NCI-H146 treated with DMSO at 0.1 percent for 48 hours (cell line): ENCODE measurements around the gene DTNB.

ENCODE experiments used
- DNase-seq: peaks from one replicate; lab custom pipeline; 2025; ENCODE audit not compliant: unreplicated experiment; lab: John Stamatoyannopoulos, UW

DTNB gene

DNA sequence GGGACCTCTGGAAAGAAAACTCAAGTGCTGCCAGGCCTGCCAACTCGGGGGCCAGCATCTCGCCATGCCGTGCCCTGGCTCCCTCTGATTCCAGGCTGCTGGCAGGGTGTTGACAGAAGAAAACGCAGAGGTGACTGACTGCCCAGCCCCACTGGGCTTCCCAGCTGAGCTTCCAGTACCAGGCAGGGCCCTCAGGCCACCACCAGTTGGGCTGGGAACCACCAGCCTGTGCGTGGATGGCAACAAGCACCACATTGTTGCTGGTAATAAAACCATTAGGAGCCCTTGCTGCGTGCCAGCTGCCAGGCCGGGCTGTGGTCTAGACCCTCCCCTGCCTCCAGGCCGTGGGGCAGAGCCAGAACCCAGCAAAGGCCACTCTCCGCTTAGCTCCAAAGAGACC, 340.8 kb downstream of the DTNB start:
- DNase-seq = no peak

DNA sequence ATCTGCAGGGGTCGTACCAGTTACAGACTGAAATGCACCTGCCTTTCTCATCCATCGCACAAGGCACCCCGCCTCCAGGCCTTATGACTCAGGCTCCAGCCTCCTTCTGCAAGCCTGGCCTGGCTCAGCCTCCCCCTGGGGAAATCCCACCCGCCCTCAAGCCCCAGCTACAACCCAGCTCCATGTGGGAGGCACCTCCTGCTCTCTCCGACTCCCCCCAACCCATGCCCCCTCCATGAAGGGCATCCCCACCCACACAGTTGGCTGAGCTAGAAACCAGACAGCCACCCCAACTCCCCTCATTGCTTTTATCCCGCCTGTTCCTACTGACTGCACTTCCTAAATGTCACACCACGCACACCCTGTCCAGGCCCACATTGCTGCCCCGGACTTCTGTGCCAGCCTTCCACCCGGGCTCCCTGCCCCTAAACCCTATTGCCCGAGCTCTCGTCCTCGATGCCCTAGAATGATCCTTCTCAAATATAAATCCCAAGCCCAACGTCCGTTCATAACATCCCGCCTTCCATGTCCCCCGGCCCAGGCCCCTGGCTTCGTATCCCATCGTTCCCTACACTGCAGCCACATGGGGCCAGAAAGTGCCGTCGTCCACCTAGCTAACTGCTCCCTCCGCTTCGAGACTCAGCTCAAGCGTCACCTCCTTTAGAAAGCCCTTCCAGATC, 341.6 kb downstream of the DTNB start:
- DNase-seq = no peak

DNA sequence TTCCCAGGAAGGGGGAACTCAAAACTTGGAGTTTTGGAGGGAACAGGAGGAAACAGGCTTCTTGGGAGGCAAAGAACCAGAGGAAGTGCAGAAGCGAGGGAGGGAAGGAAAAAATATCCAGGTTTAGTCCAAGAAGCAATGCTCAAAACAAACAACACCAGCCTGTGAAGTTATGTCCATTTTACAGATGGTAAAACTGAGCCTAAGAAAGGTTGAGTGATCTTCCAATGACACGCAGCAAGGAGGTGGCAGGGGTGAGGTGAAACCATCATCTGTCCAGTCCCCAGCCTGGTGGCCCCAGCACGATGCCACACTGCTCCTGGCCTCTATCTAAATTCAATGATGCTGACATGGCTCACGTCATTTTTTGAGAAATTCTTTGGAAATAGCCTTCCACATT, 342.4 kb downstream of the DTNB start:
- no peak for DNase-seq

DNA sequence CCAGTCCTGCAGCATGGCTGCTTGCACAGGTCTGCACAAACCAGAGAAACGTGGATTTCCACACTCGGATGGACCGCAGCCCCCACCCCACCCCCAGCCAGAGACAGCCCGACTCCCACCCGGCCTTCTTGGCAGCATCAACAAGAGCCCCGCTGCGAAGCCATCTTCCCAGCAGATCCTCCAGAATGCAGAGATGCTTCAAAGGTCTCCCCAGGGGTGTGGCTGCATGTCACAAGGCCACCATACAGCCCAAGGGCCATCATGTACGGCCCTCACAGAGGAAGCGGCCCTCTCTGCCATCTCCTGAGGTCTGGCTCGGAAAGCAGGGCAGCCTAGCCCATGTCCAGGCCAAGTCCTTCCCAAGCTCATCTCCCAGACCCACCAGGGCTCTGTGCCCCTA, 343.1 kb downstream of the DTNB start:
- no peak for DNase-seq

DNA sequence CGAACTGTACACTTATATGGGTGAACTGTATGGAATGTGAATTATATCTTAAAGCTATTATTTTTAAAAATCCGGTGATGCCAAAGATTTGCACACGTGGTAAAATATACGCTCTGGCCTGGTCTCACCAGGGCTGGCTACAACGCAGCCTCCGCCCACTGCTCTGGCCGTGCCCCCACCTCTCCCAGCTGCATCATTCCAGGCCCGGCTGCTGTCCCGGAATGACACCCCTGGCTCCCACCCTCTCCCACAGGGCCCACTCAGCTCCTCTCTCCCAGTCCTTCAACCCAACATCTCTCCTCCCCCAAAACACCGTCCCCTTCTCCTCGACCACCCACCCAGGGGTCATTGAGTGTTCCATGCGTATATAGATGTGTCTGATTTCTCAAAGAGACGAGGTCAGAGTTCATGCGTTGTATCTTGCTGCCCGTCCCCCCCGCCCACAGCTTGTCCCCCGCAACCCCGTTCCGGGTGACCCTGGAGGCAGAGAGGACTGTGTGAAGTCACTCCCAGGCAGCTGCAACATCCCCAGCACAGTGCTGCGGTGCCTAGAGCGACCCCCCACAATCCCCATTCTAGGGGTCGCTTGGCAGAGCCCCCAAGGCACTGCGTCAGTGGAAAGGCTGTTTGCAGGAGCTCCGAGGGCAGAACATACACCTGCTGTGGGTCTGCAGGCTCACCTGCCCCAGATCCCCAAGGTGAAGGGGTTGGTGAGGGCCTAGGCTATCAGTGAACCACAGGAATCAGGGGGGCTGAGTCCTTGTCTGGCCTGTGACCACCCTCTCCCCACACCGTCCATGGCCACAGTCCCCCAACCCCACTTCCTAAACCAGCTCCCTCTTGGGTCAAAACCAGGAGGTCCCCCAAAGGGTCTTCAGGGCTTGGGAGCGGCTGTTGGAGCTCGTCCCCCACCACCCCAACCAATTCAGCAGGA, 345.0 kb downstream of the DTNB start:
- no peak for DNase-seq
